ENCODE measurements around the gene MRAS. TPM values are rescaled to one million over a fixed set of nuclear protein-coding genes. Genes with fewer than 3 reads are reported as not detected.

The MRAS gene
- total and polyA plus RNA-seq, 2 of the 13 experiments (the other 11 are each of a cell fraction or from before 2014, with no cell fraction given): 8.8 to 36.2 TPM

DNA sequence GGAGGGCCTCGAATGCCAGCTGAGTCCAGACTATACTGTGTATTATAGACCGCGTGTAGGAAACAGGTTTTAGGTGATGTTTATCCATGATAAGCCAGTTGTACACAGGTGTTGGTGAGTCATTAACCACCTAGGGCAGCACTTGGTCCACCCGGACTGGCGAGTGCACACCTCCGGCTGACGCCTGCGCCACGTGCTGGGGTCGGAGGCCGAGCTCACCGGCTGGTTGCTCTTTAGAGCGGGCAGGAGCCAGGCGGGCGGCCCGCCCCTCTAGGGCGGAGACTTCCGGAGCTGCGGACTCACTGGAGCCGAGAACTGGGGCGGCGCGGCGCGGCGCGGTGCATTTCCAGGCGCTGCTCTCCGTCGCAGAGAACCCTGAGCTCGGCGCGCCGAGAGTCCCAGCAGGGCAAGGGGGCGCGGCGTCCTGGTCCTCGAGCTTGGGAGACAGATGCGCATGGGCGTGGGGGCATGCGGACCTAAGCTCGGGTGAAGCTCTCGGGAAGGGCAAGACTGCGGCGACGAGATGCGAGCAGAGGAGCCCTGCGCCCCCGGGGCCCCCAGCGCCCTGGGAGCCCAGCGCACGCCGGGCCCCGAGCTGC, 86.0 kb downstream of the MRAS start, which contains the start of gene ESYT3 (continued):
- TF ChIP-seq HNRNPUL1 (IDR thresholded peaks at IDR 0.05; ENCODE audit: low read depth, low read length) (no peak), ZC3H13 (CRISPR knock-in tag; IDR thresholded peaks at IDR 0.05) (peak; percentile 63; the same call in 1 of the 2 replicates), CEBPG (CRISPR knock-in tag; IDR thresholded peaks at IDR 0.05) (0 out of 2 replicates have a peak, but pooled peaks have one; percentile 14), MLLT10 (CRISPR knock-in tag; IDR thresholded peaks at IDR 0.05) (no peak), MEF2D (CRISPR knock-in tag; IDR thresholded peaks at IDR 0.05) (peak; percentile 96), KLF9 (CRISPR knock-in tag; IDR thresholded peaks at IDR 0.05; ENCODE audit: low read depth) (peak; percentile 73; the same call in 1 of the 2 replicates), ZSCAN21 (CRISPR knock-in tag; IDR thresholded peaks at IDR 0.05; ENCODE audit: borderline replicate concordance) (peak; percentile 90; the same call in 1 of the 2 replicates), IRF2 (CRISPR knock-in tag; IDR thresholded peaks at IDR 0.05) (no peak), HNRNPL (IDR thresholded peaks at IDR 0.05; ENCODE audit: low read depth, low read length) (no peak)
- TF ChIP-seq, protein P1, sequence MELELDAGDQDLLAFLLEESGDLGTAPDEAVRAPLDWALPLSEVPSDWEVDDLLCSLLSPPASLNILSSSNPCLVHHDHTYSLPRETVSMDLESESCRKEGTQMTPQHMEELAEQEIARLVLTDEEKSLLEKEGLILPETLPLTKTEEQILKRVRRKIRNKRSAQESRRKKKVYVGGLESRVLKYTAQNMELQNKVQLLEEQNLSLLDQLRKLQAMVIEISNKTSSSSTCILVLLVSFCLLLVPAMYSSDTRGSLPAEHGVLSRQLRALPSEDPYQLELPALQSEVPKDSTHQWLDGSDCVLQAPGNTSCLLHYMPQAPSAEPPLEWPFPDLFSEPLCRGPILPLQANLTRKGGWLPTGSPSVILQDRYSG (CRISPR knock-in tag; IDR thresholded peaks at IDR 0.05): peak; percentile 83; the same call in 1 of the 2 replicates
- TF ChIP-seq, protein P2, sequence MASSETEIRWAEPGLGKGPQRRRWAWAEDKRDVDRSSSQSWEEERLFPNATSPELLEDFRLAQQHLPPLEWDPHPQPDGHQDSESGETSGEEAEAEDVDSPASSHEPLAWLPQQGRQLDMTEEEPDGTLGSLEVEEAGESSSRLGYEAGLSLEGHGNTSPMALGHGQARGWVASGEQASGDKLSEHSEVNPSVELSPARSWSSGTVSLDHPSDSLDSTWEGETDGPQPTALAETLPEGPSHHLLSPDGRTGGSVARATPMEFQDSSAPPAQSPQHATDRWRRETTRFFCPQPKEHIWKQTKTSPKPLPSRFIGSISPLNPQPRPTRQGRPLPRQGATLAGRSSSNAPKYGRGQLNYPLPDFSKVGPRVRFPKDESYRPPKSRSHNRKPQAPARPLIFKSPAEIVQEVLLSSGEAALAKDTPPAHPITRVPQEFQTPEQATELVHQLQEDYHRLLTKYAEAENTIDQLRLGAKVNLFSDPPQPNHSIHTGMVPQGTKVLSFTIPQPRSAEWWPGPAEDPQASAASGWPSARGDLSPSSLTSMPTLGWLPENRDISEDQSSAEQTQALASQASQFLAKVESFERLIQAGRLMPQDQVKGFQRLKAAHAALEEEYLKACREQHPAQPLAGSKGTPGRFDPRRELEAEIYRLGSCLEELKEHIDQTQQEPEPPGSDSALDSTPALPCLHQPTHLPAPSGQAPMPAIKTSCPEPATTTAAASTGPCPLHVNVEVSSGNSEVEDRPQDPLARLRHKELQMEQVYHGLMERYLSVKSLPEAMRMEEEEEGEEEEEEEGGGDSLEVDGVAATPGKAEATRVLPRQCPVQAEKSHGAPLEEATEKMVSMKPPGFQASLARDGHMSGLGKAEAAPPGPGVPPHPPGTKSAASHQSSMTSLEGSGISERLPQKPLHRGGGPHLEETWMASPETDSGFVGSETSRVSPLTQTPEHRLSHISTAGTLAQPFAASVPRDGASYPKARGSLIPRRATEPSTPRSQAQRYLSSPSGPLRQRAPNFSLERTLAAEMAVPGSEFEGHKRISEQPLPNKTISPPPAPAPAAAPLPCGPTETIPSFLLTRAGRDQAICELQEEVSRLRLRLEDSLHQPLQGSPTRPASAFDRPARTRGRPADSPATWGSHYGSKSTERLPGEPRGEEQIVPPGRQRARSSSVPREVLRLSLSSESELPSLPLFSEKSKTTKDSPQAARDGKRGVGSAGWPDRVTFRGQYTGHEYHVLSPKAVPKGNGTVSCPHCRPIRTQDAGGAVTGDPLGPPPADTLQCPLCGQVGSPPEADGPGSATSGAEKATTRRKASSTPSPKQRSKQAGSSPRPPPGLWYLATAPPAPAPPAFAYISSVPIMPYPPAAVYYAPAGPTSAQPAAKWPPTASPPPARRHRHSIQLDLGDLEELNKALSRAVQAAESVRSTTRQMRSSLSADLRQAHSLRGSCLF (CRISPR knock-in tag; IDR thresholded peaks at IDR 0.05; ENCODE audit: borderline replicate concordance): peak; percentile 87
- TF ChIP-seq, protein P3, sequence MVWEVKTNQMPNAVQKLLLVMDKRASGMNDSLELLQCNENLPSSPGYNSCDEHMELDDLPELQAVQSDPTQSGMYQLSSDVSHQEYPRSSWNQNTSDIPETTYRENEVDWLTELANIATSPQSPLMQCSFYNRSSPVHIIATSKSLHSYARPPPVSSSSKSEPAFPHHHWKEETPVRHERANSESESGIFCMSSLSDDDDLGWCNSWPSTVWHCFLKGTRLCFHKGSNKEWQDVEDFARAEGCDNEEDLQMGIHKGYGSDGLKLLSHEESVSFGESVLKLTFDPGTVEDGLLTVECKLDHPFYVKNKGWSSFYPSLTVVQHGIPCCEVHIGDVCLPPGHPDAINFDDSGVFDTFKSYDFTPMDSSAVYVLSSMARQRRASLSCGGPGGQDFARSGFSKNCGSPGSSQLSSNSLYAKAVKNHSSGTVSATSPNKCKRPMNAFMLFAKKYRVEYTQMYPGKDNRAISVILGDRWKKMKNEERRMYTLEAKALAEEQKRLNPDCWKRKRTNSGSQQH (CRISPR knock-in tag; IDR thresholded peaks at IDR 0.05; ENCODE audit: low read depth): no peak
- TF ChIP-seq, protein P4, sequence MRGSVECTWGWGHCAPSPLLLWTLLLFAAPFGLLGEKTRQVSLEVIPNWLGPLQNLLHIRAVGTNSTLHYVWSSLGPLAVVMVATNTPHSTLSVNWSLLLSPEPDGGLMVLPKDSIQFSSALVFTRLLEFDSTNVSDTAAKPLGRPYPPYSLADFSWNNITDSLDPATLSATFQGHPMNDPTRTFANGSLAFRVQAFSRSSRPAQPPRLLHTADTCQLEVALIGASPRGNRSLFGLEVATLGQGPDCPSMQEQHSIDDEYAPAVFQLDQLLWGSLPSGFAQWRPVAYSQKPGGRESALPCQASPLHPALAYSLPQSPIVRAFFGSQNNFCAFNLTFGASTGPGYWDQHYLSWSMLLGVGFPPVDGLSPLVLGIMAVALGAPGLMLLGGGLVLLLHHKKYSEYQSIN (CRISPR knock-in tag; IDR thresholded peaks at IDR 0.05; ENCODE audit: borderline replicate concordance): no peak
- TF ChIP-seq, protein P5, sequence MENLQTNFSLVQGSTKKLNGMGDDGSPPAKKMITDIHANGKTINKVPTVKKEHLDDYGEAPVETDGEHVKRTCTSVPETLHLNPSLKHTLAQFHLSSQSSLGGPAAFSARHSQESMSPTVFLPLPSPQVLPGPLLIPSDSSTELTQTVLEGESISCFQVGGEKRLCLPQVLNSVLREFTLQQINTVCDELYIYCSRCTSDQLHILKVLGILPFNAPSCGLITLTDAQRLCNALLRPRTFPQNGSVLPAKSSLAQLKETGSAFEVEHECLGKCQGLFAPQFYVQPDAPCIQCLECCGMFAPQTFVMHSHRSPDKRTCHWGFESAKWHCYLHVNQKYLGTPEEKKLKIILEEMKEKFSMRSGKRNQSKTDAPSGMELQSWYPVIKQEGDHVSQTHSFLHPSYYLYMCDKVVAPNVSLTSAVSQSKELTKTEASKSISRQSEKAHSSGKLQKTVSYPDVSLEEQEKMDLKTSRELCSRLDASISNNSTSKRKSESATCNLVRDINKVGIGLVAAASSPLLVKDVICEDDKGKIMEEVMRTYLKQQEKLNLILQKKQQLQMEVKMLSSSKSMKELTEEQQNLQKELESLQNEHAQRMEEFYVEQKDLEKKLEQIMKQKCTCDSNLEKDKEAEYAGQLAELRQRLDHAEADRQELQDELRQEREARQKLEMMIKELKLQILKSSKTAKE (CRISPR knock-in tag; IDR thresholded peaks at IDR 0.05; ENCODE audit: borderline replicate concordance): peak; percentile 59; the same call in 1 of the 2 replicates
